Ovary (tissue), 9 donors: ENCODE data around the gene HCN2. TPM values are rescaled to one million over a fixed set of nuclear protein-coding genes. Genes with fewer than 3 reads are reported as not detected.

Source experiments
- DNase-seq, 5 donors: peaks; one replicate each; pipeline ENCODE4 v3.0.0-alpha.2; 2019 to 2020
- H3K27ac ChIP-seq, 2 donors: fragments of 200-600 bp; one replicate each; pipeline versions ENCODE4 v1.5.1 to v1.8.0; 2019 to 2022
- H3K27me3 ChIP-seq: fragments of 200-600 bp; one replicate; pipeline ENCODE4 v1.8.0; 2022
- H3K36me3 ChIP-seq: fragments of 200-600 bp; sonication (generic); one replicate; pipeline ENCODE4 v1.5.1; 2019
- H3K4me1 ChIP-seq: one replicate; pipeline ENCODE4 v1.8.1; 2013; ENCODE audit warnings: mild to moderate bottlenecking, moderate library complexity; ENCODE audit not compliant: insufficient read depth
- H3K4me3 ChIP-seq: fragments of 200-600 bp; sonication (generic); one replicate; pipeline ENCODE4 v1.5.1; 2017
- H3K9me3 ChIP-seq, 2 donors: fragments of 200-600 bp in 1 of 2; sonication (generic) in 1 of 2; one replicate each; pipeline versions ENCODE4 v1.5.1 to v1.8.1; 2013 to 2019; ENCODE audit warnings: mild to moderate bottlenecking in 1 of 2, moderate library complexity in 1 of 2
- CTCF ChIP-seq, 3 donors: fragments of 450-650 bp in 2 of 3; fragments of 200-600 bp in 1 of 3; IDR thresholded peaks; one replicate each; pipeline versions ENCODE4 v1.5.1 to v1.8.0; 2016 to 2022; ENCODE audit warnings: antibody characterized with exemption in 3 of 3, mild to moderate bottlenecking in 1 of 3
- EP300 ChIP-seq: sonication (generic); formaldehyde crosslinking; IDR thresholded peaks from one replicate; pipeline ENCODE4 v1.6.1; 2017; ENCODE audit warnings: antibody characterized with exemption
- POLR2A ChIP-seq: fragments of 450-650 bp; IDR thresholded peaks from one replicate; pipeline ENCODE4 v1.6.1; 2017; ENCODE audit warnings: antibody characterized with exemption, mild to moderate bottlenecking, moderate library complexity
- WGBS, 3 donors: extraction: QIAGEN DNeasy Blood & Tissue Kit in 1 of 3; methylation state at CpG; one replicate each; pipeline versions ENCODE4 v1.1.5 to v1.1.7; 2013 to 2017; 5-methylcytosine and 5-hydroxymethylcytosine counted together
- intact Hi-C, 4 donors: fragments of 100-400 bp; cut with DNase I; formaldehyde crosslinking; loops; one replicate each; pipeline versions ENCODE4 v1.11.0 to v1.15.1; 2022 to 2023
- polyA plus RNA-seq, 2 donors: library from polyadenylated mRNA; stranded (reverse); fragments of 200-250 nt in 1 of 2; fragments of 350-450 nt in 1 of 2; fragmentation: Illumina TruSeq in 1 of 2; extraction: RNeasy Lipid Tissue Mini Kit (QIAGEN cat#74804) in 1 of 2; gene quantifications; one replicate each; pipeline ENCODE4 v1.2.3, GENCODE V29; 2013 to 2014
- total RNA-seq, 7 donors: library from RNA; depleted of rRNA in 2 of 7; stranded (reverse); fragments of >200 nt in 2 of 7; fragmentation: NEBNext Ultra II Directional in 3 of 7; extraction: Animal tissue kit (Norgen Biotek cat#: 25700) in 3 of 7; gene quantifications; one replicate each; pipeline versions ENCODE4 v1.1.0 to v1.2.4, GENCODE V29; 2016 to 2023
- donor health status: DM: no; HTN: no; CAD: no; lungs with moderate emphysema.
- donor health status: DM: no; HTN: no; CAD: no.
- donor health status: Bipolar disorder and iron deficiency.
- donor health status: DM: yes; HTN: yes; CAD: no.
- donor health status: DM: no; HTN: no; CAD: no.
- donor health status: DM: yes; HTN: yes; CAD: no.

HCN2 gene
- total and polyA plus RNA-seq, 9 donors: 0.07 to 0.23 (median 0.12) TPM; not detected in 5

GRCh38 chr19:651114-651818, 61.6 kb downstream of the HCN2 start:
- Histone ChIP-seq H3K4me1 (no peaks in the 10 kb centered on the region), H3K27me3 (no peaks in the 10 kb centered on the region), H3K4me3 (no peak overlapping the region), H3K27ac (no peak overlapping the region), H3K9me3 (no peaks in the 10 kb centered on the region), H3K36me3 (no peaks in the 10 kb centered on the region)
- intact Hi-C loops: no loop called here
- WGBS, 3 donors: 86 to 89% (median 86%) methylated on average over 58 of the region's 58 CpGs
- no peak for DNase-seq
- TF ChIP-seq POLR2A (no peak), CTCF (IDR thresholded peaks at IDR 0.05) (no peak), EP300 (no peak)

- H3K27ac ChIP-seq: no peak overlapping the region
- H3K36me3 ChIP-seq: no peaks in the 10 kb centered on the region
- DNase-seq: no peak
- no peak for TF ChIP-seq EP300
- H3K27me3 ChIP-seq: no peaks in the 10 kb centered on the region
- intact Hi-C loops: no loop called here
- 84 to 87% (median 87%) methylated on average over 24 of the region's 24 CpGs for whole genome bisulfite sequencing, 3 donors
- H3K4me1 ChIP-seq: peaks cover under 1% of the 10 kb centered on the region
- H3K4me3 ChIP-seq: no peak overlapping the region
- no peaks in the 10 kb centered on the region for H3K9me3 ChIP-seq
These were observed 62.3 kb downstream of the HCN2 start for GRCh38 chr19:651991-652390.

DNA sequence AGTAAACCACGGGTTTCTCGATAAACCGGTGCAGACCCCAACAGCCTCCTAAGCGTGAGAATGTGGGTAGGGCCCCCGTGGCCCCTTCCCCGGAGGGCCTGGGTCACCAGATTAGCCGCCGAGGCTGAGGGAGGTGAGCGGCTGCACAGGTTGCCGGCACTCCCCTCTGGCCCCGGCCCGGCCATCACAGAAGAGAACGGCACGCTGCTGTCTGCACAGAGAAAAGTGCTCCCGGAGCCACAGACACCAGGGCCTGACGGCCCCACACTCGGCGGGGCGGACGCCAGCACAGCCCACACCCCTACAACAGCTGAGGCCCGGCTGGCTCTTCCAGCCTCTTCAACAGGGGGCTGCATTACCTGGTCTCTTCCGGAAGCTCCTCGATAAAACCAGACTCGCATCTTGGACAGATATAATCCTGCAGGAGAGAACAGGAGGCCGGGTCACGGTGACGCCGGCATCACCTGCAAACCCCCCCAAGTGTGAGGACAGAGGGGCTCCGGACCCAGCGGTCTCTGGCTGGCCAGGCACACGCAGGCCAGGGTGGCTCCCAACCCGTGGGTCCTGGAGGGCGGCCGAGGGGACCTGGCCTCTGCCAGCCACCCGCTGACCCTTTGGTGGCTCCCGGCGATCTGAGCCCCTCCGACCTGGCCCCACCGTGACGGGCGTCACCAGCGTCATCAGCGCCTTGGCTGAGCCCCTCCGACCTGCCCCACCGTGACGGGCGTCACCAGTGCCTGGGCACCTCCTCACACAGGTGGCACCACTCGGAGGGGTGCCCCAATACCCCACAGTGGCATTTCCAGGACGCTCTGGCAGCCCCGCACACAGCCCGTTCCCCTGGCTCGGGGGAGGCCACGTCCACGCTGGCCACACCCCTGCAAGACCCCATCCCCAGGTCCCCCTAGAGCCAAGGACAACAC, 63.0 kb downstream of the HCN2 start:
- Histone ChIP-seq H3K27me3 (no peaks in the 10 kb centered on the region), H3K36me3 (no peaks in the 10 kb centered on the region), H3K4me1 (peaks cover 5% of the 10 kb centered on the region), H3K4me3 (no peak overlapping the region), H3K9me3 (no peaks in the 10 kb centered on the region), H3K27ac (no peak overlapping the region)
- WGBS, 3 donors: 87 to 90% (median 88%) methylated on average over 48 to 54 of the region's 54 CpGs
- intact Hi-C loops: no loop called here
- DNase-seq: no peak
- TF ChIP-seq POLR2A (no peak), EP300 (no peak), CTCF (IDR thresholded peaks at IDR 0.05) (no peak)

DNA sequence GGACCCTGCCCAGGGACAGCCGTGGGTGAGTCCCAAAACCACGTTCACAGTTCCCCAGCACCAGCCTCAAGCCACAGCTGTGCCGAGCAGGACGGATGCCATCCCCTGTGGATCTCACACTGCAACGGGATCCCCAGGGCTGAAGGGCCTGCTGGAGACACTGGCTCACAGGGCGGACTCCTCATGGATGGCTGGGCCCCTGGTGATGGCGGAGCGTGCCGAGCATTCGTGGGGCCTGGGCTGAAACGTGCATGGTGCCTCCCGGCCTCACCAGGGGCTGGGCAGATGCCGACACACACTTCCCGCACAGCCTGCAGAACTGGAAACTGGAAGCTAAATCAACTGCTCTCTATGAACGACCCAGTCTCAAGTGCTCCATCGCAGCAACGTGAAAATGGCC, 63.7 kb downstream of the HCN2 start:
- H3K4me3 ChIP-seq: no peak overlapping the region
- H3K36me3 ChIP-seq: no peaks in the 10 kb centered on the region
- WGBS, 3 donors: 80 to 89% (median 85%) methylated on average over 15 to 17 of the region's 17 CpGs
- intact Hi-C loops: no loop called here
- H3K9me3 ChIP-seq: no peaks in the 10 kb centered on the region
- no peak for TF ChIP-seq CTCF (IDR thresholded peaks at IDR 0.05)
- TF ChIP-seq POLR2A: no peak
- TF ChIP-seq EP300: no peak
- H3K27ac ChIP-seq: no peak overlapping the region
- DNase-seq: no peak
- H3K4me1 ChIP-seq: peaks cover 8% of the 10 kb centered on the region
- H3K27me3 ChIP-seq: no peaks in the 10 kb centered on the region

DNA sequence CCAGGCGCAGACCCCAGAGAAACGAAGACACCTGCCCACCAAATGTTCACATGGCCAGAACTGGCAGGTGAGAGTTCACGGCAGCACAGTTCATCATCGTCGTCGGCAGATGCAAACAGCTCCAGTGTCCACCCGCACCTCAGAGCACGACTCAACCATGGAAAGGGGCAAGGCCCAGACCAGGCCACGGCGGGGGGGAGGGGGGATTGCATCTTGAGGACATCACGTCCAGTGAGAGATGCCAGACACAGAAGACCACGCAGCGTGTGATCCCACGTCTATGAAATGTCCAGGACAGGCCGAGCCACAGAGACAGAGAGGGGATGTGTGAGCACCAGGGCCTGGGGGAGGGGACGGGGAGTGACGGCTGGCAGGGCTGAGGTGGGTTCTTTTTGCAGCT, 66.0 kb downstream of the HCN2 start:
- Histone ChIP-seq H3K9me3 (no peaks in the 10 kb centered on the region), H3K4me3 (no peak overlapping the region), H3K27ac (no peak overlapping the region), H3K4me1 (peaks cover 18% of the 10 kb centered on the region), H3K27me3 (no peaks in the 10 kb centered on the region), H3K36me3 (no peaks in the 10 kb centered on the region)
- TF ChIP-seq CTCF (IDR thresholded peaks at IDR 0.05) (no peak), POLR2A (no peak), EP300 (no peak)
- intact Hi-C loops: no loop called here
- 69 to 77% (median 71%) methylated on average over 17 of the region's 17 CpGs for WGBS, 3 donors
- DNase-seq: no peak
